ENCODE data around the gene PAM. TPM values are rescaled to one million over a fixed set of nuclear protein-coding genes. Genes with fewer than 3 reads are reported as not detected.

Gene PAM
- total and polyA plus RNA-seq, 2 of the 8 experiments (the other 6 are each of a cell fraction or from before 2014, with no cell fraction given), result 30.4 to 67.8 TPM

GRCh38 chr5:102766295-102767090, 11.4 kb downstream of the PAM start (continued):
- TF ChIP-seq USF2 (IDR thresholded peaks at IDR 0.05; ENCODE audit: low read length) (no peak), GTF2F1 (IDR thresholded peaks at IDR 0.05; ENCODE audit: borderline replicate concordance, low read depth, low read length) (no peak), POU5F1 (IDR thresholded peaks at IDR 0.05; ENCODE audit: low read depth, low read length) (no peak), SIRT6 (IDR thresholded peaks at IDR 0.05; ENCODE audit: low read length) (no peak)

Data from H1 (cell line).